T-helper 1 cell treated with Interleukin-12 subunit alpha and Interleukin-12 subunit beta and Interleukin-4 antibody, amounts not matched to agents 30 μg/mL and 1 μg/mL, for 36 hours (primary cell): ENCODE results near the gene SLC1A1.

Experiments used
- H3K27ac Mint-ChIP-seq: one replicate; pipeline ENCODE4 v1.8.0; 2021; ENCODE audit warnings: mild to moderate bottlenecking, mixed read lengths
- H3K27me3 Mint-ChIP-seq: one replicate; pipeline ENCODE4 v1.8.0; 2021; ENCODE audit warnings: low read depth, mixed read lengths
- H3K36me3 Mint-ChIP-seq: one replicate; pipeline ENCODE4 v1.8.0; 2021; ENCODE audit warnings: low read depth, mixed read lengths
- H3K4me1 Mint-ChIP-seq: one replicate; pipeline ENCODE4 v1.8.0; 2021; ENCODE audit warnings: low read depth, mixed read lengths
- H3K4me3 Mint-ChIP-seq: one replicate; pipeline ENCODE4 v1.8.0; 2021; ENCODE audit warnings: mild to moderate bottlenecking, moderate library complexity, mixed read lengths
- H3K9me3 Mint-ChIP-seq: one replicate; pipeline ENCODE4 v1.8.0; 2021; ENCODE audit warnings: mixed read lengths

SLC1A1 gene

DNA sequence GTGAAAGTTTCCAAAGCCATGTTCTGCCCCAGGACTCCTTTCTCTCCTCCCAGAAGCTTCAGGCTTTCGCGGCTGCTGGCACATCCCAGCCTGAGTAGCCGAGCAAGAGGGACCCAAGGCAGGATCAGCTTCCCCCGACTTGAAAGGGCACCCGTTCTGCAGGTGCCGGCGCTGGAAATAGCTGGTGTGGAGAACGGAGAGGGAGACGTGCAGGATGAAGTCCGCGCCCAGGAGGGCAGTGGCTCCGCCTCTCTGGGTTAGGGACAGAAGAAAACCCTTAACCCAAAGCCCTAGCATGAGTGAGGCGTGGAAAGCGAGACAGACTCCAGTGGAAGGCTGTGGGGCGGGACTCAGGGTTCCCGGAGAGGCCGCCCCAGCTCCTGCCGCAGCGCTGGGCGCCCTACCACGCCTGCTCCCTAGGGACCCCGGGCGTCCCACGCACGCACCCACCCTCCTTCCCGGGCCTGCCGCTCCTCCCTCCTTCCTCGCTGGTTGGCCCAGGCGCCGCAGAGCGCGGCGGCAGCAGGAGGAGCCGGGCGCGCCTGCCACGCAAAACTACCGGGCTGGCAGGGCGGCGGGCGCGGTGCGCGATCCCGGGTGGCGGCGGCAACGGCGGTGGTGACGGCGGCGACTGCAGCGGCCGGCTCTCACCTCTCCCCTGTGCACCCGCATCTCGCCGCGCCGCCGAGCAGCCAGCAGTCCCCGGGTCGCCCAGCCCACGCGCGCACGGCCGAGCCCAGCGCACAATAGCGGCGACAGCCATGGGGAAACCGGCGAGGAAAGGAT lies at the start of gene SLC1A1:
Gene SLC1A1, plus strand, starts transcription at position 550 of the 786 bp plus-strand sequence. Its CDS starts 212 bp downstream, at position 762.
- peaks cover 58% of the 10 kb centered on the region for H3K27me3 Mint-ChIP-seq
- no peaks in the 10 kb centered on the region for H3K9me3 Mint-ChIP-seq
- peak within 1 kb of the TSS; percentile 76 for H3K4me3 Mint-ChIP-seq
- no peaks in the 10 kb centered on the region for H3K36me3 Mint-ChIP-seq
- peaks cover 15% of the 10 kb centered on the region for H3K4me1 Mint-ChIP-seq
- no peak within 1 kb of the TSS for H3K27ac Mint-ChIP-seq

- H3K4me1 Mint-ChIP-seq: no peaks in the 10 kb centered on the region
- no peaks in the 10 kb centered on the region for H3K36me3 Mint-ChIP-seq
- H3K27ac Mint-ChIP-seq: no peak overlapping the region
- H3K27me3 Mint-ChIP-seq: peaks cover 7% of the 10 kb centered on the region
- H3K9me3 Mint-ChIP-seq: peaks cover 3% of the 10 kb centered on the region
- H3K4me3 Mint-ChIP-seq: no peak overlapping the region
Measured at GRCh38 chr9:4442806-4443205, 47.5 kb upstream of the SLC1A1 start.

DNA sequence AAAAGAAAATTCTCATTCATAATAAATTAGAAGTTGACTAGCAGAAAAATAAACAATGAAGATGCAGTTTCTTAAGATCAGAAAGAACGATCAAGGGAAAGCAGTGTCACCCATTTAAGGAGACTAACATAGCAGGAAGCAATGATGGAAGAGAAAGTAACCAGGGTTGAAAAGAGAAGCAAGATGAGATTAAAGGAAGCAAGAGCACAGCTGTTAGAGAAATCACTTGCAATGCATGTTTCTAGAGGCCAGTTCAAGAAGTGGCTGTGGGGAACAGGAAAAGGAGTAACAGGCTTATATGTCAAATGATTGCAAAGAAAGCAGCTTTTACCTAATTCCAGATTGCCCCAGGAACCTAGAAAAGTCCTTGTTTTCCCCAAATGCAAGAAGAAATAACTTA lies 46.8 kb upstream of the SLC1A1 start:
- no peak overlapping the region for H3K4me3 Mint-ChIP-seq
- H3K9me3 Mint-ChIP-seq: peaks cover 3% of the 10 kb centered on the region
- peaks cover 7% of the 10 kb centered on the region for H3K27me3 Mint-ChIP-seq
- H3K27ac Mint-ChIP-seq: no peak overlapping the region
- H3K4me1 Mint-ChIP-seq: no peaks in the 10 kb centered on the region
- no peaks in the 10 kb centered on the region for H3K36me3 Mint-ChIP-seq

DNA sequence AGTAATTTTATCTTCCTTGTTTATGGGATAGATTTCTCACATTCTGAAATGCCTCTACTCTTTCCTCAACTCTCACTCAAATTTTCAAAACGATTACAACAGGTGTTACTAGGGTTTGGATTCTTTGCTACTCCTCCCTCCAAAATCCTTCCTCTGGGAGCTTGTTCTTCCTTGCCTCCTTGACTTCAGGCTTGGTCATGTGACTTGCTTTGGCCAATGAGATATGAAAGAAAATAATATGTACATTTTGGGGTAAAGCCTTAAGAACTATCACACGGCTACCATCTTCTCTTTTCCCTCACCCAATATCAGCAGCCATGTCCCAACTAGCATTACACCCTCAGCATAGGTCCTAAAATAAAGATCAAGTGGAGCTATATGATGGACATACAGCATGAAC lies 28.8 kb upstream of the SLC1A1 start:
- H3K4me1 Mint-ChIP-seq: peaks cover 5% of the 10 kb centered on the region
- no peak overlapping the region for H3K27ac Mint-ChIP-seq
- H3K4me3 Mint-ChIP-seq: no peak overlapping the region
- no peaks in the 10 kb centered on the region for H3K36me3 Mint-ChIP-seq
- peaks cover 6% of the 10 kb centered on the region for H3K9me3 Mint-ChIP-seq
- peaks cover 4% of the 10 kb centered on the region for H3K27me3 Mint-ChIP-seq

DNA sequence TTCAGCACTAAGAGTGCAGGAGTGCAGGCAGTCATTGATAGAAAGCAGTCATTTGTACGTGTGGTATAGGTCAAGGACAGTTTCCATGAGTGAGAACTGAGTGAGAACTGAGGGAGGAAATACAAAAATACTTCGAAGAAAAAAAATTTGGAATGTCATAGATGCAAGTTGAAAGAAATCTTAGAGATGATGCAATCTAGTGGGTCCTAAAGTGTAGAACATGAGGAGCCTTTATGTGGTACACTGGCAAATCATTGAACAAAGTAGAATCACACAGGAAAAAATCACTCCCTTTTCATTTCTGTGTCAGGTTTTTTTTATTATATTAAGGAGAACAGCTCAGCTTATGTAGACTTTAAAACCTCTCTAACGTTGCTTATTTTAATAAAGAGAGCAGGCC lies 26.4 kb upstream of the SLC1A1 start:
- Mint-ChIP-seq H3K4me3 (no peak overlapping the region), H3K36me3 (no peaks in the 10 kb centered on the region), H3K9me3 (peaks cover 3% of the 10 kb centered on the region), H3K4me1 (peaks cover 5% of the 10 kb centered on the region), H3K27me3 (peaks cover 8% of the 10 kb centered on the region), H3K27ac (no peak overlapping the region)

GRCh38 chr9:4464911-4465513 lies 25.3 kb upstream of the SLC1A1 start:
- H3K4me1 Mint-ChIP-seq: peaks cover 5% of the 10 kb centered on the region
- H3K27ac Mint-ChIP-seq: no peak overlapping the region
- no peak overlapping the region for H3K4me3 Mint-ChIP-seq
- no peaks in the 10 kb centered on the region for H3K9me3 Mint-ChIP-seq
- H3K36me3 Mint-ChIP-seq: no peaks in the 10 kb centered on the region
- peaks cover 8% of the 10 kb centered on the region for H3K27me3 Mint-ChIP-seq

DNA sequence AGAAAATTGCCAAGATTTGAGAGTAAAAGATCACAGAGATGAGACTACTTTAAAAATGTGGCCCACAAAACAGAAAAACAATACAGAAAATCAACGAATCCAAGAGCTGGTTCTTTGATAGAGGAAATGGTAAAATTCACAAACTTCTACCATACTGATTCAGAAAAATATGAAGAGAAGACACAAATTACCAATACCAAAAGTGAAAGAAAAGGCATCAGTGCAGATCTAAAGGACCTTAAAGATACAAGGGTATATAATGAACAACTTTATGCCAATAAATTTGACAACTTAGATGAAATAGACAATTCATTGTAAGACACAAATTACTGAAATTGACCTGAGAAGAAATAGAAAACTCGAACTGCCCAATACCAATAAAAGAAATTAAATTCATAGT lies 24.4 kb upstream of the SLC1A1 start:
- Mint-ChIP-seq H3K36me3 (no peaks in the 10 kb centered on the region), H3K4me3 (no peak overlapping the region)

DNA sequence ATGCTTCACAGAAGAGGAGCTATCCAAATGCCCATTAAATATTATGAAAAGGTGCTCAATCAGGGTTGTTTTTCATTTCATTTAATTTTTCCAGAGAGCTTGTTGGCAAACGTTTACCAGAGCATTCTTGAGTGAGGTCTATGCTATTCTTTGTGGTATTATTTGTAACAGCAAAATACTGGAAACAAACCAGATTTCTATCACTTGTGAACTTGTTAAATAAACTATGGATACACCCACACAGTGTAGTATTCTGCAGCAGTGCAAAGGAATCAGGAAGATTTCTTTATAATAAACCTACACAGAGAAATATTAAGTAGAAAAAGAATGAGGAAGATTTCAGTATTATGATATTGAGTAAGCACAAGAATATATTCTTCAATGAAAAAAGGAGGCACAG lies 15.0 kb upstream of the SLC1A1 start:
- peaks cover 4% of the 10 kb centered on the region for H3K27me3 Mint-ChIP-seq
- H3K4me1 Mint-ChIP-seq: no peaks in the 10 kb centered on the region
- no peaks in the 10 kb centered on the region for H3K36me3 Mint-ChIP-seq
- H3K9me3 Mint-ChIP-seq: no peaks in the 10 kb centered on the region
- H3K4me3 Mint-ChIP-seq: no peak overlapping the region
- H3K27ac Mint-ChIP-seq: no peak overlapping the region

More for the DNA sequence above, 24.4 kb upstream of the SLC1A1 start:
- Mint-ChIP-seq H3K27me3 (peaks cover 8% of the 10 kb centered on the region), H3K9me3 (no peaks in the 10 kb centered on the region), H3K27ac (no peak overlapping the region), H3K4me1 (peaks cover 5% of the 10 kb centered on the region)

- Mint-ChIP-seq H3K36me3 (no peaks in the 10 kb centered on the region), H3K4me3 (no peak overlapping the region), H3K27me3 (peaks cover 29% of the 10 kb centered on the region), H3K27ac (no peak overlapping the region), H3K4me1 (peaks cover 8% of the 10 kb centered on the region), H3K9me3 (no peaks in the 10 kb centered on the region)
Measured at GRCh38 chr9:4486176-4486575, 4.1 kb upstream of the SLC1A1 start.

- H3K9me3 Mint-ChIP-seq: no peaks in the 10 kb centered on the region
- no peaks in the 10 kb centered on the region for H3K36me3 Mint-ChIP-seq
- H3K27me3 Mint-ChIP-seq: peaks cover 56% of the 10 kb centered on the region
- H3K4me1 Mint-ChIP-seq: peaks cover 15% of the 10 kb centered on the region
- H3K4me3 Mint-ChIP-seq: peak overlapping the region; percentile 72
- no peak overlapping the region for H3K27ac Mint-ChIP-seq
Measured at GRCh38 chr9:4489562-4489918, 728 bp upstream of the SLC1A1 start.

DNA sequence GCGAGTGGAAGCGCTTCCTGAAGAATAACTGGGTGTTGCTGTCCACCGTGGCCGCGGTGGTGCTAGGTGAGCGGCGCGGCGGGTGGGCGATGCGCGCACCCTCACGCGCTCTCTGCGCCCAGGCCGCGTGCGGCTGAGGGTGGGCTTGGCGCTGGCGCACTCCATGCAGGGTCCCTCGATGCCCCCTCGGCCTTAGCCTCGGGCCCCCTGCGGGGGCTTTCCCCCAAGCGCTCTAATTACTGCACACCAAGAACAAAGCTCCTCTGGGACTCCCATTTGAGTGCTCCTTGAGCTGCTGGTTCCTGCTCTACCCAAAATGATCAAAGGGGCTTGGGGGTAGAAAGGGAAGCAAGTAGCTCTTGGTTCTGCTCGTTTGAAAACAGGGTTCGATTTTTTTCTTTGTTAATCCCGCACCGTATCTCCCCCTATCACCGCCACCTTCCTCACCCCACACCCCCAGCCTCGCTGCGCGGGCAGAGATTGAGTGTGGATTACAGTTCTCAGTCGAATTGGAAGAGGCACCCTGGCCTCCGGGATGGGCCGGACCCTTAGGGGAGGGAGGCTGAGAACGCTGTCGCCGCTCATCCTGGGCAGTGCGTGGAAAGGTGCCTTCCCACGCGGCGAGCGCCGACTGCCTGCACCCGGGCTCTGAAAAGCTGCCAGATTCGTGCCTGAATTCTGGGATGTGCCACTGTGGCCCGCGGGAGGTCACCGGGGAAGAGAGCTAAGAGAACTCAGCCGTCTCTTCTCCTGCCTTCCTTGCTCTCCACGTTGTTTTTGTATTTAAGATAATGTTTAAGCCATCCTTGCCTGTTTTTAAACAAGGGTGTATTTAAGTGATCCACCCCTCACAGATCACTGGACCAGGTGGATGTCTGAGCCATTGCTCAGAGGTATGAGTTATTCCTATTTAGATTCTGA lies 697 bp downstream of the SLC1A1 start:
- Mint-ChIP-seq H3K27ac (no peak overlapping the region), H3K4me1 (peaks cover 17% of the 10 kb centered on the region), H3K27me3 (peaks cover 65% of the 10 kb centered on the region)

DNA sequence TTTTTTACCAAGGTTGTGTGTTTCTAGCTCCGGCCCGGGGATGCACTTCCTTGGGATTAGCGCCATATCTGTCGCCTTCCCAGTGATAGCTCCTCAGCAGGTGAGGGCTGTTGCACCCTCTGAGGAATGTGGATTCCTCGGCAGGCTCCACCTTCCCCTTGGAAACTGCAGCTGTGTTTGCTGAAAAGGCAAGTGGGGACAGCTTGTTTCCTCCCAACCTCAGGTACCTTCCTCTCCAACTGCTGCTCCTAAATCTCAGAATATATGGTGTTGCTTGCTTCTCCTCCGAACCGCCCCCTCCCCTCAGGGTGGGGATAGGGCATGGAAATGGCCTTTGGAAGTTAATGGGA lies 1.3 kb downstream of the SLC1A1 start:
- Mint-ChIP-seq H3K4me1 (peaks cover 15% of the 10 kb centered on the region), H3K9me3 (no peaks in the 10 kb centered on the region), H3K27me3 (peaks cover 67% of the 10 kb centered on the region), H3K4me3 (peak overlapping the region; percentile 76), H3K27ac (no peak overlapping the region), H3K36me3 (no peaks in the 10 kb centered on the region)

More for the DNA sequence above, 697 bp downstream of the SLC1A1 start:
- Mint-ChIP-seq H3K9me3 (no peaks in the 10 kb centered on the region), H3K4me3 (peak overlapping the region; percentile 76), H3K36me3 (no peaks in the 10 kb centered on the region)

- Mint-ChIP-seq H3K9me3 (no peaks in the 10 kb centered on the region), H3K36me3 (no peaks in the 10 kb centered on the region), H3K4me1 (peaks cover 15% of the 10 kb centered on the region), H3K4me3 (no peak overlapping the region), H3K27me3 (peaks cover 55% of the 10 kb centered on the region), H3K27ac (no peak overlapping the region)
Measured at GRCh38 chr9:4494332-4494731, 4.1 kb downstream of the SLC1A1 start.

DNA sequence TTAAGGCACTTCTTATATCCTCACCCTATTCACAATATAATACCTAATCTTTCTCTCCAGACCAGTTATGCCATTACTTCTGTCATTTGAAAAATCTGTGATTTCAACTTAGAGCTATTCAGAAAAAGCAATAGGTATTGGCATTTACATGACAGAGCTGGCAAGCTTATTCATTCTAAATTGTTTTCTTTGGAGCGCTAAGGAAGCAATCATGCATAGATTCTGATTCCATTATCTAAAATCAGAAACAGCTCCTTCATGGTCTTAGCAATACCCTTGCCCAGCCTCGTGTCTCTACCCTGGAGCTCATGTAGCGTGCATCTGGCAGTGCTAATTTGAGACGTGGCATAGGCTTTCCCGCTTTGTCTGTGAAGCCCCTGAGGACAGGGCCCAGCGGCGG lies 4.5 kb downstream of the SLC1A1 start:
- Mint-ChIP-seq H3K4me1 (peaks cover 15% of the 10 kb centered on the region), H3K27ac (no peak overlapping the region), H3K27me3 (peaks cover 50% of the 10 kb centered on the region), H3K9me3 (no peaks in the 10 kb centered on the region), H3K36me3 (no peaks in the 10 kb centered on the region), H3K4me3 (no peak overlapping the region)
